Activated T-helper 1 cell treated with Interleukin-2 at 50 U/mL for 16 hours (primary cell): ENCODE results near the gene GPR108.
"Not testable (repeated sequence)": the region's sequence is repeated elsewhere in the genome, so short reads cannot be mapped to it uniquely, and the experiment has no call there.

Experiments used
- DNase-seq: peaks from one replicate; pipeline ENCODE4 v3.0.0-alpha.2; 2020; ENCODE audit warnings: low read depth

Gene GPR108

DNA sequence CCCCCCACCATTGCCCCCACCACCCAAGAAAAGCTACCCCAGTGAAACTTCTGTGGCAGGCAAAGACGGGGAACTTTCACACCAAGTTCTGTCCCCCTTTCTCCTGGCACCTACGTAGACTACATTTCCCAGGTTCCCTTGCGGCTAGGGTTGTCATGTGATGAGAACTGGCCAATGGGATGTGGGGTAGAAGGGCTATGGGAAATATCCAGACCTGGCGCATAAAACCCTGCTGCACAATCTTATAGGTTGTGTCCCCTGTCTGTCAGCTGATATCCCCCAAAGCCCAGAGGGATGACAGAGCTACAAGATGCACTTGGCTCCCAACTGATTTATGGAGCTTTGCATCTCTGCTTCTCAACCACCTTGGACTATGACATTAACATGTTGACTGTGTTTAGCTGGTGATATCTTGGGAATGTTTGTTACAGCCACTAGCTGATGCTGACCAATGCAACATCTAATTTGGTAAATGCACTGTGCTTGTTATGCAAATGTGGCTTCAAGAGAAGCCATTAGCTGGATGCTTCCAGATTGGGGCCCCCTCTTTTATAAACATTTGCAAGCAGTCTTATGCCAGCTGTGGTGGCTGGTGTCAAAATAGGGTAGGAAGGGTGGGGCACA lies 23.8 kb upstream of the GPR108 start:
- DNase-seq = no peak

GRCh38 chr19:6760606-6761005 lies 23.2 kb upstream of the GPR108 start:
- no peak for DNase-seq

DNA sequence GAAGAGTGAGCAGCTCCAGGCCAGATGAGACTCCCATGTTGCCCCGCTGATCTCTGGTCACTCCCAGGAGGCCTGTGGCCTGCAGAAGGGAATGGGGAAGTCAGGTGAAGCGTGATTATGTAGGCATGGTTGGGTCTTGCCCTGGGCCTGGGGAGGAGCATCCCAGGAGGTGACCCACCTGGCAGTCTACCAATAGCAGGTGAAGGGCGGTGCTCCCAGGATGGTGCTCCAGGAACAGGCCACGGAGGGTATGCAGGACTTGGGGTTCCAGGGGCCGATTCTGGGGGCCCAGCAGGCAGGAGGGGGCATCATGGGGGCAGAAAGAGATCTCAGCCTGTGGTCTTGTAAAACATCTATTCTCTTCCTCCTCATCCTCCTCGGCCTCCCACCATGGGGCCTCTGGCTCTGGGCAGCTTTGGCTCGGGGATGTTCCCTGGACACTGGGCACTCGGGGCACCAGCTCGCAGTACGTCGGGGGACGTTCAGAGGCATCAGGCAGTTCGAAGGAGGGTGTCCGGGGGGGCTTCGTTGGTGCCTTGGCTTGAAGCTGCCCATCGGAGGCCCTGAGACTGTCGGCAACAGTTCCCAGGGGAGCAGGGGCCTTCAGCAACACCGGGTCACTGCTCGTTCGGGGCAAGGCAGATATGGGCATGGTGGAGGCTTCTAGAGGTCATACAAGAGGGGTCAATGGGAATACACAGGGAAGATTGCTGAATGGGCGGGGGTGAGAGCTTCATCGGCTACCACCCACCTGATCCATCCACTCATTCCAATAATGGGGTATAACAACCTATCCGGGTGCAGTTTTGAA lies 17.5 kb upstream of the GPR108 start:
- DNase-seq = no peak

GRCh38 chr19:6754136-6754535 lies 16.8 kb upstream of the GPR108 start:
- DNase-seq = no peak

- DNase-seq = peak; percentile 55
Observed at GRCh38 chr19:6753178-6754031, 16.0 kb upstream of the GPR108 start.

GRCh38 chr19:6752256-6753177 lies 15.1 kb upstream of the GPR108 start:
- no peak for DNase-seq

- no peak for DNase-seq
Observed at GRCh38 chr19:6751189-6751588, 13.8 kb upstream of the GPR108 start.

DNA sequence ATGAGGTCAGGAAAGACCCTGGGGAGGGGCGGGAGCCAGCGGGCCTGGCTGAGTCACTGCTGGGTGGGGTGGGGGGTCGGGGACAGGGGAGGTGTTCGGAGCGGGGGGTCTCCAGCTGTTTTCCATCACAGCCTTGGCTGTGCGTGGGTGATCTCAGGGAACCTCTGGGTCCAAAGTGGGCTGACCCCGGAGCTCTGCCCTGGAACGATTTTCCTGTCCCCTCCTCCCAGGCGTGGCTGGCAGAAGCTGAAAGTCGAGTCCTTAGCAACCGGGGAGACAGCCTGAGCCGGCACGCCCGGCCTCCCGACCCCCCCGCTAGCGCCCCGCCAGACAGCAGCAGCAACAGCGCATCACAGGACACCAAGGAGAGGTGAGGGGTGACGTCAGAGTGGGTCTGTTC lies 12.7 kb upstream of the GPR108 start:
- DNase-seq = no peak

DNA sequence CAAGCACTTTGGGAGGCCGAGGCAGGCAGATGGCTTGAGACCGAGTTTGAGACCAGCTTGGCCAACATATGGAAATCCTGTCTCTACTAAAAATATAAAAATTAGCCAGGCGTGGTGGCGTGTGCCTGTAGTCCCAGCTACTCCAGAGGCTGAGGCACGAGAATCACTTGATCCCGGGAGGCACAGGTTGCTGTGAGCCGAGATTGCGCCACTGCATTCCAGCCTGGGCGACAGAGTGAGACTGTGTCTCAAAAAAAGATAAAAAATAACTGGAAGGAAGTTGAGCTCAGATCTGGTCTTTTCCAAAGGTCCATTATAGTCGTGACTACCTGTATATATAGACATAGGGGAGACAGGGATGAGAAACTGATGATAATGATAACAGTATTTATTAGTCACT lies 11.2 kb upstream of the GPR108 start:
- DNase-seq = not testable (repeated sequence)

GRCh38 chr19:6745965-6746364 lies 8.6 kb upstream of the GPR108 start:
- DNase-seq = no peak

DNA sequence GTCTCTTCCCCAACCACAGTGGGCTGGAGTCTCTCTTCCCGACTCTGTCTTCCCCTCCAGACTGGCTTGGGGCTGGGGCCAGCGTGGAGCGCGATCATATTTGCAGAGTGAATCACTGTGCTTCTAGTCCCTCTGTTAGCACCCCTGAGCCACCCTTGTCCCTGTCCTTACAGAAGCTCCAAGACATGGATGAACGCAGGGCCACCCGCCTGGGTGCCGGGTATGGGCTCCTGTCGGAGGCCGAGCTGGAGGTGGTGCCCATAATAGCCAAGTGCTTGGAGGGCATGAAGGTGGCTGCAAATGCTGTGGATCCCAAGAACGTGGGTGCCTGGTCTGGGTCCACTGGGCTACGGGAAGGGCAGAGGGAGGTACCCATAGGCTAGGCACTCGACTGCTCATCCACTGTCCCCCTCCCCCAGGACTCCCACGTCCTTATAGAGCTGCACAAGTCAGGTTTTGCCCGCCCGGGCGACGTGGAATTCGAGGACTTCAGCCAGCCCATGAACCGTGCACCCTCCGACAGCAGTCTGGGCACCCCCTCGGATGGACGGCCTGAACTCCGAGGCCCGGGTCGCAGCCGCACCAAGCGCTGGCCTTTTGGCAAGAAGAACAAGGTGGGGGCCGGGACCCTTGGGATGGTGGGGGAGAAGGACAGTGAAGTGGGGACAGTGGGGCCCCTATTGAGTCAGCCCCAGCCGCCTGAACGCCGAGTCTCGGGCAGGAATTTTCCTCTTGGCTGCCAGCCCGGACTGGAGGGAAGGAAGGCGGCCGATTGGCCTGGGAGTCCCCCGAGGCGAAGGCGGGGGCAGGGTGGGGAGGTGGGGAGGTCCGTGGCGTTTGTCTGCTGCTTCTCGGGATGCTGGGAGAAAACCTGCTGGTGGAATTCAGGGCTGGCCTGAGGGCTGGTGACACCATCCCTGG lies 7.3 kb upstream of the GPR108 start:
- no peak for DNase-seq

GRCh38 chr19:6743714-6744380 lies 6.5 kb upstream of the GPR108 start:
- no peak for DNase-seq

GRCh38 chr19:6743066-6743465 lies 5.7 kb upstream of the GPR108 start:
- DNase-seq = no peak

GRCh38 chr19:6740589-6741343 lies 3.4 kb upstream of the GPR108 start:
- peak; percentile 15 for DNase-seq

- no peak for DNase-seq
Observed at GRCh38 chr19:6739883-6740588, 2.7 kb upstream of the GPR108 start.

DNA sequence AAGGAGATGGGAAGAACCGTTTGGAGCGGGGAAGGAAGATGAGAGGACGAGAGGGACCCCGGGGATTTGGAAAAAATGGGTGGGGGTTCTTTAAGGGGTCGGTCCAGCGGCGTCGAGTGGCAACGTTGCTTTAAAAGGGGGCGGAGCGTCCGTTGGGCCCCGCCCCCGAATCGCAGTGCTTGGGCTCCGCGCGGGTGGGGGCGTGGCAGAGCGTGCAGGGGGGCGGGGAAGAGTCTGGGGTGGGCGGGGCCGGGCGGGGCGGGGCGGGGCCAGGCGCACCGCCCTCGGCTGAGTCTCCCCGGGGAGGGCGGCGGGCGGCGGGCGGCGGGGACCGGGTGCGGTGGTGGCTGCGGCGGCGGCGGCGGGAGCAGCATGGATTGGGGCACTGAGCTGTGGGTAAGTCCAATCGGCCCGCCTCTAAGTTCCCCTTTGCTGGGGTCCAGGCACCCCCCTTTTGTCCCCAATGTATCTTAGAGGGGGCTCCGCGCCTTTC lies 2.1 kb upstream of the GPR108 start, which contains the start of gene TRIP10:
TRIP10 (plus strand) TSS at position 291 of the 493 bp plus-strand sequence; CDS start at position 373, 82 bp downstream.
- peak; percentile 75 for DNase-seq

DNA sequence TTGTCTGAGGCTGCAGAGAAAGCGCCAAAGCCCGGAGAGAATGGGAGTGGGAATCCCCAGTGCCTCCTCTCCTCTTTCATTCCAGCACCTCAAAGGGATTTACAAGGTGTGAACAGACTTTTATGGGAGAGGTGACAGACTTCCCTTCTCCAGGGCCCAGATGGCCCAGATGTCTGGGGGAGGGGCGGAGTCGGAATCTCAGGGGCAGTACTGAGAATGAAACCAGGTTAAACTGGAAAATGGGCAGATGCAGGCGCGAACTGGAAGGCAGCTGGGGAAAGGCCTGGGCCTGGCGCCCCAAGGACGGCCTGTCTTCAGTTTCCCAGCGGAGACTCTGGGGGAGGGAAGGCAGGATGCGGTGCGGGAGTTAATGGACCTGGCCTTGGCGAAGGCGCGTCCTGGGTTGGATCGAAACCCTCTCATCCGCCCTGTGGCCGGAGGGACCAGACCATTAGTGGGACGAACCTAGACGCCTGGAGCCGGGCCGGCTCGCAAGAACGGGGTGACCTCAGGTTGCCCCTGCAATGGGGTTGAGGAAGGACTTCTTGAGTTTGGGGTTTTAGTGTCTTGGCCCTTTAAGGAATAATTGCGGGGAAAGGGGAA lies 1.5 kb upstream of the GPR108 start:
- DNase-seq = peak; percentile 10
